NB4 (cell line): ENCODE data around the gene SNED1.

Source experiments
- DNase-seq: peaks from one replicate; pipeline ENCODE4 v3.0.0; 2010; ENCODE audit warnings: low read depth
- H3K4me3 ChIP-seq: one replicate; pipeline ENCODE4 v1.5.1; 2011; ENCODE audit warnings: mild to moderate bottlenecking, low read depth, low read length, moderate library complexity
- MAX ChIP-seq: IDR thresholded peaks from 2 replicates; pipeline ENCODE4 v1.6.1; 2011; ENCODE audit warnings: low read depth, low read length
- MYC ChIP-seq: IDR thresholded peaks from 2 replicates; pipeline ENCODE4 v1.6.1; 2011; ENCODE audit warnings: low read depth, low read length
- POLR2A ChIP-seq: IDR thresholded peaks from 2 replicates; pipeline ENCODE4 v1.6.1; 2011; ENCODE audit warnings: mild to moderate bottlenecking; ENCODE audit not compliant: insufficient read length; ENCODE audit errors: extremely low read depth
- TF ChIP-seq, protein P1 (sequence below): IDR thresholded peaks from one replicate; pipeline ENCODE4 v1.5.1; 2012; ENCODE audit warnings: low read depth, low read length

SNED1 gene

GRCh38 chr2:241018051-241018891 lies 19.9 kb downstream of the SNED1 start:
- TF ChIP-seq, protein P1, sequence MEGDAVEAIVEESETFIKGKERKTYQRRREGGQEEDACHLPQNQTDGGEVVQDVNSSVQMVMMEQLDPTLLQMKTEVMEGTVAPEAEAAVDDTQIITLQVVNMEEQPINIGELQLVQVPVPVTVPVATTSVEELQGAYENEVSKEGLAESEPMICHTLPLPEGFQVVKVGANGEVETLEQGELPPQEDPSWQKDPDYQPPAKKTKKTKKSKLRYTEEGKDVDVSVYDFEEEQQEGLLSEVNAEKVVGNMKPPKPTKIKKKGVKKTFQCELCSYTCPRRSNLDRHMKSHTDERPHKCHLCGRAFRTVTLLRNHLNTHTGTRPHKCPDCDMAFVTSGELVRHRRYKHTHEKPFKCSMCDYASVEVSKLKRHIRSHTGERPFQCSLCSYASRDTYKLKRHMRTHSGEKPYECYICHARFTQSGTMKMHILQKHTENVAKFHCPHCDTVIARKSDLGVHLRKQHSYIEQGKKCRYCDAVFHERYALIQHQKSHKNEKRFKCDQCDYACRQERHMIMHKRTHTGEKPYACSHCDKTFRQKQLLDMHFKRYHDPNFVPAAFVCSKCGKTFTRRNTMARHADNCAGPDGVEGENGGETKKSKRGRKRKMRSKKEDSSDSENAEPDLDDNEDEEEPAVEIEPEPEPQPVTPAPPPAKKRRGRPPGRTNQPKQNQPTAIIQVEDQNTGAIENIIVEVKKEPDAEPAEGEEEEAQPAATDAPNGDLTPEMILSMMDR: no peak
- no peak for TF ChIP-seq POLR2A
- no peak for TF ChIP-seq MAX
- TF ChIP-seq MYC: no peak
- DNase-seq: no peak
- H3K4me3 ChIP-seq: no peak overlapping the region

- DNase-seq: no peak
- TF ChIP-seq POLR2A (no peak), MYC (no peak), MAX (no peak)
- TF ChIP-seq, protein P1: no peak
- no peak overlapping the region for H3K4me3 ChIP-seq
Measured at GRCh38 chr2:241019441-241020139, 21.2 kb downstream of the SNED1 start.

DNA sequence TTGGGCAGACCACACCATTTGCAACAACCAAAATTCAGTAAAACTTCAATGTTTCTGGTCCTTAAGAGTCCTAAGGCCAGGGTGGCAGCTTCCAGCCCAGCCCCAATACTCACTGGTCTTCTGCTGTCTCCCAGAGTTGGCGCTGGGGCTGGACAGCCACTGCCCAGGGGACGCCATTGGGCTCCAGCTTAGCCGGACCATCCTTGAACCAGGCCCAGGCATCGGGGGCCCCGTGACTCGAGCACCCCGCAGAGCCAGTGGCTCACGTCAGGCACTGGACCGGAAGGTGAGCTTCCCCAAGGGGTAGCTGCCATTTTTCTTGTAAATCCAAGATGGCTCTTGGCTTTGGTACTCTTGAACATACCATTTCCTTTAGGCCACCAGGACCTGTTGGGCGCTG lies 21.8 kb downstream of the SNED1 start:
- no peak for TF ChIP-seq POLR2A
- no peak for TF ChIP-seq MAX
- TF ChIP-seq, protein P1: no peak
- no peak for TF ChIP-seq MYC
- H3K4me3 ChIP-seq: no peak overlapping the region
- DNase-seq: no peak

GRCh38 chr2:241020629-241021190 lies 22.3 kb downstream of the SNED1 start:
- DNase-seq: no peak
- H3K4me3 ChIP-seq: no peak overlapping the region
- TF ChIP-seq MYC (no peak), POLR2A (no peak)

DNA sequence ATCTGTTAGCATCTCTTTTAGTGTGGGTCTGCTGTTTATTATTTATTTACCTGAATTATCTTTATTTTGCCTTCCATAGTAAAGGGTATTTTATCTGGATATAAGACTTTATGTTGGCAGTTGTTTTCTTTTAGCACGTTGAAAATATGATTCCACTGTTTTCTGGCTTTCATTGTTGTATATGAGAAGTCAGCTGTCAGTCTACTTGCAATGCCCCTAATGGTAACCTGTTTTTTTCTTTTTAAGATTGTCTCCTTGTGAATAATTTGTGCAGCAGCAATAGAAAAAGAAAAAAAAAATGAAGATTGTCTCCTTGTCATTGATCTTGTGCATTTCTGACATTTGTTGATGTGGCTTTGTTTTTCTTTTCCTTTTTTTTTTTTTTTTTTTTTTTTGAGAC lies 27.2 kb downstream of the SNED1 start:
- no peak overlapping the region for H3K4me3 ChIP-seq
- no peak for TF ChIP-seq MYC
- TF ChIP-seq, protein P1: no peak
- TF ChIP-seq MAX: no peak
- no peak for TF ChIP-seq POLR2A
- DNase-seq: no peak

DNA sequence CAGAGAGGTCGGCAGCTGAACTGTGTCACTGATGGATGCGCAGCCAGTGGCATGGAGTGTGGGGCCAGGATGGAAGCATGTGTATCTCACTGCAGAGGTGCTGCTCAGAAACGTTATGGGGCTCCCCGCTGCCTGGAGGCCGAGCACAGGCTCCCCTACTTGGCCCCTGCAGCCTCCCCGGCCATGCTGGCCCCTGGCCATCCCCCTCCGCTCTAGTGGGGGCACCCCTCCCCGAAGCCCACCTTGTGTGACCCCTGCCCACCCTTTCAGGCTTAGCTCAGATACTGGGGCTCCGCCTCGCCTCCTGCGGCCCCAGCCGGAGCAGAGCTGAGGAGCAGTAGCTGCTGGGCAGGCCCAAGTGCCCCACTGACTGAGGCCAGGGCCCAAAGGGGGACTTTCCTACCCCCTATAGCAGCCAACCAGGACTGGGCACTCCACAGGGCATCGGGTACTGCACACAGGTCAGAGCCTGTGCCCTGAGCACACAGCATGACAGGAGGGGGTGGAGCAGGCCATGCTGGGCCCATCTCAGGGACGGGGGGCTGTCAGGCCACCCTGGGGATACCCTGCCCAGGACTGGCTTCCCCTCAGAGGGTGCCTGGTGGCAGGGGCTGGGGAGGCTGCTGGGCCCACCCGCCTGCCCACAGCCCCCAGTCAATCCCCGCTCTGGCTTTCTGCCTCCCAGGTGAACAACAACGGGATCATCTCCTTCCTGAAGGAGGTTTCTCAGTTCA lies 31.3 kb downstream of the SNED1 start:
- DNase-seq: no peak
- H3K4me3 ChIP-seq: no peak overlapping the region
- TF ChIP-seq MAX (no peak), POLR2A (no peak), MYC (no peak)
- TF ChIP-seq, protein P1: no peak
